Measurements from ENCODE around the gene MIS12.
A peak's percentile ranks its signal among the peaks of the same experiment; 100 is the strongest.

The MIS12 gene

GRCh38 chr17:5467416-5467815, 18.9 kb upstream of the MIS12 start:
- TF ChIP-seq POLR2AphosphoS5 (IDR thresholded peaks at IDR 0.05; ENCODE audit: low read depth, low read length) (no peak), SIN3A (IDR thresholded peaks at IDR 0.05; ENCODE audit: borderline replicate concordance, insufficient read depth, low read length) (peak; percentile 3; the same call in 1 of the 2 replicates)

- TF ChIP-seq REST (IDR thresholded peaks at IDR 0.05; ENCODE audit: insufficient read depth in 1 of 2, low read depth in 2 of 2, low read length in 2 of 2) (no peak), TAF1 (IDR thresholded peaks at IDR 0.05; ENCODE audit: borderline replicate concordance, insufficient read depth, low read length) (no peak), POLR2AphosphoS5 (IDR thresholded peaks at IDR 0.05; ENCODE audit: low read depth, low read length) (no peak), FOXP2 (optimal IDR thresholded peaks at IDR 0.05; ENCODE audit: borderline replicate concordance, extremely low read depth, extremely low read length, insufficient read depth) (no peak)
Observed at GRCh38 chr17:5468075-5468473, 18.3 kb upstream of the MIS12 start.

- TF ChIP-seq POLR2AphosphoS5 (IDR thresholded peaks at IDR 0.05; ENCODE audit: low read depth, low read length) (no peak), FOXP2 (optimal IDR thresholded peaks at IDR 0.05; ENCODE audit: borderline replicate concordance, extremely low read depth, extremely low read length, insufficient read depth) (no peak), SIN3A (IDR thresholded peaks at IDR 0.05; ENCODE audit: borderline replicate concordance, insufficient read depth, low read length) (no peak), TAF1 (IDR thresholded peaks at IDR 0.05; ENCODE audit: borderline replicate concordance, insufficient read depth, low read length) (no peak), REST (IDR thresholded peaks at IDR 0.05; ENCODE audit: insufficient read depth in 1 of 2, low read depth in 2 of 2, low read length in 2 of 2) (no peak)
Observed at GRCh38 chr17:5472511-5472910, 13.9 kb upstream of the MIS12 start.

- TF ChIP-seq POLR2AphosphoS5 (IDR thresholded peaks at IDR 0.05; ENCODE audit: low read depth, low read length) (no peak), REST (IDR thresholded peaks at IDR 0.05; ENCODE audit: insufficient read depth in 1 of 2, low read depth in 2 of 2, low read length in 2 of 2) (no peak), TAF1 (IDR thresholded peaks at IDR 0.05; ENCODE audit: borderline replicate concordance, insufficient read depth, low read length) (no peak), SIN3A (IDR thresholded peaks at IDR 0.05; ENCODE audit: borderline replicate concordance, insufficient read depth, low read length) (no peak), FOXP2 (optimal IDR thresholded peaks at IDR 0.05; ENCODE audit: borderline replicate concordance, extremely low read depth, extremely low read length, insufficient read depth) (no peak)
Observed at GRCh38 chr17:5473906-5474305, 12.5 kb upstream of the MIS12 start.

GRCh38 chr17:5478992-5479391, 7.4 kb upstream of the MIS12 start:
- TF ChIP-seq TAF1 (IDR thresholded peaks at IDR 0.05; ENCODE audit: borderline replicate concordance, insufficient read depth, low read length) (no peak), REST (IDR thresholded peaks at IDR 0.05; ENCODE audit: insufficient read depth in 1 of 2, low read depth in 2 of 2, low read length in 2 of 2) (no peak), SIN3A (IDR thresholded peaks at IDR 0.05; ENCODE audit: borderline replicate concordance, insufficient read depth, low read length) (no peak), FOXP2 (optimal IDR thresholded peaks at IDR 0.05; ENCODE audit: borderline replicate concordance, extremely low read depth, extremely low read length, insufficient read depth) (no peak), POLR2AphosphoS5 (IDR thresholded peaks at IDR 0.05; ENCODE audit: low read depth, low read length) (no peak)
